Peyer's patch (tissue), 4 donors: ENCODE data around the gene SARNP.
"Not testable (repeated sequence)": the region's sequence is repeated elsewhere in the genome, so short reads cannot be mapped to it uniquely, and the experiment has no call there.

Source experiments
- POLR2A ChIP-seq, 2 donors: fragments of 450-650 bp; IDR thresholded peaks; one replicate each; pipeline ENCODE4 v1.5.1; 2017; ENCODE audit warnings: antibody characterized with exemption in 2 of 2, mild to moderate bottlenecking in 2 of 2, moderate library complexity in 2 of 2
- TF ChIP-seq, protein P1 (sequence below), 6 experiments: fragments of 450-650 bp in 4 of 6; fragments of 200-600 bp in 2 of 6; sonication (generic) in 1 of 6; IDR thresholded peaks; one replicate each; pipeline ENCODE4 v1.5.1; 2017 to 2019; ENCODE audit warnings: antibody characterized with exemption in 6 of 6, mild to moderate bottlenecking in 3 of 6, moderate library complexity in 1 of 6

DNA sequence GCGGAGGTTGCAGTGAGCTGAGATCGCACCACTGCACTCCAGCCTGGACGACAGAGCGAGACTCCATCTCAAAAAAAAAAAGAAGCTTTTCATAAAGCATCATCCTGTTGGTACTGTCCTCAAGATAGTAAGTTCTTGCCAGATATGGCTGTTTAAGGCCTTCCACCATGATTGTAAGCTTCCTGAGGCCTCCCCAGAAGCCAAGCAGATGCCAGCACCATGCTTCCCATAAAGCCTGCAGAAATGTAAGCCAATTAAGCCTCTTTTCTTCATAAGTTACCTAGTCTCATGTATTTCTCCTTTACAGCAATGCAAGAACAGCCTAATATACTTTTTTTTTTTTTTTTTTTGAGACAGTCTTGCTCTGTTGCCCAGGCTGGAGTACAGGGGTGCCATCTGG, 58.9 kb downstream of the SARNP start:
- TF ChIP-seq, protein P1, sequence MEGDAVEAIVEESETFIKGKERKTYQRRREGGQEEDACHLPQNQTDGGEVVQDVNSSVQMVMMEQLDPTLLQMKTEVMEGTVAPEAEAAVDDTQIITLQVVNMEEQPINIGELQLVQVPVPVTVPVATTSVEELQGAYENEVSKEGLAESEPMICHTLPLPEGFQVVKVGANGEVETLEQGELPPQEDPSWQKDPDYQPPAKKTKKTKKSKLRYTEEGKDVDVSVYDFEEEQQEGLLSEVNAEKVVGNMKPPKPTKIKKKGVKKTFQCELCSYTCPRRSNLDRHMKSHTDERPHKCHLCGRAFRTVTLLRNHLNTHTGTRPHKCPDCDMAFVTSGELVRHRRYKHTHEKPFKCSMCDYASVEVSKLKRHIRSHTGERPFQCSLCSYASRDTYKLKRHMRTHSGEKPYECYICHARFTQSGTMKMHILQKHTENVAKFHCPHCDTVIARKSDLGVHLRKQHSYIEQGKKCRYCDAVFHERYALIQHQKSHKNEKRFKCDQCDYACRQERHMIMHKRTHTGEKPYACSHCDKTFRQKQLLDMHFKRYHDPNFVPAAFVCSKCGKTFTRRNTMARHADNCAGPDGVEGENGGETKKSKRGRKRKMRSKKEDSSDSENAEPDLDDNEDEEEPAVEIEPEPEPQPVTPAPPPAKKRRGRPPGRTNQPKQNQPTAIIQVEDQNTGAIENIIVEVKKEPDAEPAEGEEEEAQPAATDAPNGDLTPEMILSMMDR (IDR thresholded peaks at IDR 0.05): not testable (repeated sequence)
- not testable (repeated sequence) for TF ChIP-seq POLR2A (IDR thresholded peaks at IDR 0.05)
